ENCODE results near the gene TMEM50B.
"Not testable (repeated sequence)": the region's sequence is repeated elsewhere in the genome, so short reads cannot be mapped to it uniquely, and the experiment has no call there.

The TMEM50B gene

GRCh38 chr21:33414926-33415325 lies 64.8 kb downstream of the TMEM50B start:
- Histone ChIP-seq H3K27me3 (replicated peaks; ENCODE audit: control insufficient read depth, insufficient read depth, low read length) (no peaks in the 10 kb centered on the region), H3K4me3 (replicated peaks; ENCODE audit: low read depth, low read length) (no peak overlapping the region), H3K36me3 (ENCODE audit: control insufficient read depth, insufficient read depth, low read length) (peaks cover 27% of the 10 kb centered on the region)
- TF ChIP-seq CTCF (IDR thresholded peaks at IDR 0.05; ENCODE audit: insufficient read depth, low read length, poor library complexity, severe bottlenecking), result no peak
- DNase-seq (ENCODE audit: extremely low read depth, insufficient read length), result no peak

- no peaks in the 10 kb centered on the region for H3K27me3 ChIP-seq (replicated peaks; ENCODE audit: control insufficient read depth, insufficient read depth, low read length)
- TF ChIP-seq CTCF (IDR thresholded peaks at IDR 0.05; ENCODE audit: insufficient read depth, low read length, poor library complexity, severe bottlenecking), result no peak
- peaks cover 24% of the 10 kb centered on the region for H3K36me3 ChIP-seq (ENCODE audit: control insufficient read depth, insufficient read depth, low read length)
- no peak for DNase-seq (ENCODE audit: extremely low read depth, insufficient read length)
- H3K4me3 ChIP-seq (replicated peaks; ENCODE audit: low read depth, low read length), result no peak overlapping the region
These were observed 65.7 kb downstream of the TMEM50B start for GRCh38 chr21:33414068-33414467.

- H3K4me3 ChIP-seq (replicated peaks; ENCODE audit: low read depth, low read length), result no peak overlapping the region
- TF ChIP-seq CTCF (IDR thresholded peaks at IDR 0.05; ENCODE audit: insufficient read depth, low read length, poor library complexity, severe bottlenecking), result no peak
- no peaks in the 10 kb centered on the region for H3K27me3 ChIP-seq (replicated peaks; ENCODE audit: control insufficient read depth, insufficient read depth, low read length)
- no peak for DNase-seq (ENCODE audit: extremely low read depth, insufficient read length)
- peaks cover 24% of the 10 kb centered on the region for H3K36me3 ChIP-seq (ENCODE audit: control insufficient read depth, insufficient read depth, low read length)
These were observed 66.8 kb downstream of the TMEM50B start for GRCh38 chr21:33412832-33413519.

GRCh38 chr21:33412439-33412831 lies 67.3 kb downstream of the TMEM50B start:
- peaks cover 23% of the 10 kb centered on the region for H3K36me3 ChIP-seq (ENCODE audit: control insufficient read depth, insufficient read depth, low read length)
- not testable (repeated sequence) for H3K4me3 ChIP-seq (replicated peaks; ENCODE audit: low read depth, low read length); H3K27me3 ChIP-seq (replicated peaks; ENCODE audit: control insufficient read depth, insufficient read depth, low read length); DNase-seq (ENCODE audit: extremely low read depth, insufficient read length)

GRCh38 chr21:33411949-33412430 lies 67.8 kb downstream of the TMEM50B start:
- TF ChIP-seq CTCF (IDR thresholded peaks at IDR 0.05; ENCODE audit: insufficient read depth, low read length, poor library complexity, severe bottlenecking), result no peak
- Histone ChIP-seq H3K4me3 (replicated peaks; ENCODE audit: low read depth, low read length) (no peak overlapping the region), H3K27me3 (replicated peaks; ENCODE audit: control insufficient read depth, insufficient read depth, low read length) (no peaks in the 10 kb centered on the region), H3K36me3 (ENCODE audit: control insufficient read depth, insufficient read depth, low read length) (peaks cover 22% of the 10 kb centered on the region)
- DNase-seq (ENCODE audit: extremely low read depth, insufficient read length), result no peak

GRCh38 chr21:33406493-33406892 lies 73.3 kb downstream of the TMEM50B start:
- Histone ChIP-seq H3K36me3 (ENCODE audit: control insufficient read depth, insufficient read depth, low read length) (peaks cover 7% of the 10 kb centered on the region), H3K4me3 (replicated peaks; ENCODE audit: low read depth, low read length) (peak overlapping the region; percentile 90)
- no peak for TF ChIP-seq CTCF (IDR thresholded peaks at IDR 0.05; ENCODE audit: insufficient read depth, low read length, poor library complexity, severe bottlenecking)

More at GRCh38 chr21:33406493-33406892, 73.3 kb downstream of the TMEM50B start:
- DNase-seq (ENCODE audit: extremely low read depth, insufficient read length), result no peak
- no peaks in the 10 kb centered on the region for H3K27me3 ChIP-seq (replicated peaks; ENCODE audit: control insufficient read depth, insufficient read depth, low read length)

Data from GM06990 (cell line).